Neural progenitor cell (in vitro differentiated cells): ENCODE data around the gene PRDM10. TPM values are rescaled to one million over a fixed set of nuclear protein-coding genes. Genes with fewer than 3 reads are reported as not detected.

Experiments used
- DNase-seq: peaks from one replicate; pipeline ENCODE4 v3.0.0-alpha.2; 2016; ENCODE audit warnings: low spot score
- H2AFZ ChIP-seq: fragments of 200-600 bp; sonication (generic); replicated peaks from 2 replicates; pipeline ENCODE4 v1.6.1; 2016; ENCODE audit warnings: antibody characterized with exemption
- H3F3A ChIP-seq: fragments of 200-600 bp; sonication (generic); 2 replicates; pipeline ENCODE4 v1.6.1; 2016; ENCODE audit warnings: antibody characterized with exemption, low read depth
- H3K27ac ChIP-seq: fragments of 200-600 bp; sonication (generic); 2 replicates; pipeline ENCODE4 v1.5.1; 2016; ENCODE audit warnings: mild to moderate bottlenecking
- H3K27me3 ChIP-seq: fragments of 200-600 bp; sonication (generic); 2 replicates; pipeline ENCODE4 v1.6.1; 2016; ENCODE audit warnings: mild to moderate bottlenecking, moderate library complexity
- H3K36me3 ChIP-seq: fragments of 200-600 bp; sonication (generic); 2 replicates; pipeline ENCODE4 v1.5.1; 2016
- H3K4me1 ChIP-seq: fragments of 200-600 bp; sonication (generic); 2 replicates; pipeline ENCODE4 v1.6.1; 2016; ENCODE audit warnings: mixed run types
- H3K4me2 ChIP-seq: fragments of 200-600 bp; sonication (generic); 2 replicates; pipeline ENCODE4 v1.6.1; 2016
- H3K4me3 ChIP-seq: fragments of 200-600 bp; sonication (generic); 2 replicates; pipeline ENCODE4 v1.5.1; 2016
- H3K79me2 ChIP-seq: fragments of 200-600 bp; sonication (generic); 2 replicates; pipeline ENCODE4 v1.6.1; 2016; ENCODE audit warnings: low read depth
- H3K9ac ChIP-seq: fragments of 200-600 bp; sonication (generic); 2 replicates; pipeline ENCODE4 v1.6.1; 2016
- H3K9me3 ChIP-seq: fragments of 200-600 bp; sonication (generic); 2 replicates; pipeline ENCODE4 v1.5.1; 2016; ENCODE audit warnings: low read depth
- H4K20me1 ChIP-seq: fragments of 200-600 bp; sonication (generic); 2 replicates; pipeline ENCODE4 v1.6.1; 2016; ENCODE audit warnings: low read depth
- H3K27ac Mint-ChIP-seq: 3 replicates; pipeline ENCODE4 v1.8.0; 2021; ENCODE audit warnings: mixed read lengths
- H3K27me3 Mint-ChIP-seq: 2 replicates; pipeline ENCODE4 v1.8.0; 2022; ENCODE audit warnings: low read depth, mild to moderate bottlenecking, inconsistent platforms, moderate library complexity, mixed read lengths; ENCODE audit not compliant: insufficient read depth
- H3K36me3 Mint-ChIP-seq: 3 replicates; pipeline ENCODE4 v1.8.0; 2021; ENCODE audit warnings: mixed read lengths
- H3K4me1 Mint-ChIP-seq: 3 replicates; pipeline ENCODE4 v1.8.0; 2021; ENCODE audit warnings: mixed read lengths
- H3K4me3 Mint-ChIP-seq: 3 replicates; pipeline ENCODE4 v1.8.0; 2021; ENCODE audit warnings: mild to moderate bottlenecking, moderate library complexity, mixed read lengths
- H3K9me3 Mint-ChIP-seq: 3 replicates; pipeline ENCODE4 v1.8.0; 2020; ENCODE audit warnings: mixed read lengths
- CTCF ChIP-seq: fragments of 200-600 bp; sonication (generic); IDR thresholded peaks from 2 replicates; pipeline ENCODE4 v1.5.1; 2017; ENCODE audit warnings: antibody characterized with exemption, mild to moderate bottlenecking
- EZH2 ChIP-seq: fragments of 200-600 bp; sonication (generic); IDR thresholded peaks from 2 replicates; pipeline ENCODE4 v1.6.1; 2017; ENCODE audit warnings: antibody characterized with exemption, mild to moderate bottlenecking, moderate library complexity
- EZH2phosphoT487 ChIP-seq: fragments of 200-600 bp; sonication (generic); IDR thresholded peaks from 2 replicates; pipeline ENCODE4 v1.6.1; 2017; ENCODE audit warnings: antibody characterized with exemption
- total RNA-seq: library from RNA; depleted of rRNA; stranded (reverse); fragments of >200 nt; gene quantifications from 2 replicates; pipeline ENCODE4 v1.2.3, GENCODE V29; 2015; ENCODE audit warnings: low replicate concordance

The PRDM10 gene
- total RNA-seq, 1 donor from 2014 or later: 16.3 TPM

- Histone ChIP-seq H2AFZ (no peak overlapping the region), H3F3A (no peaks in the 10 kb centered on the region), H3K79me2 (no peaks in the 10 kb centered on the region), H3K4me3 (no peak overlapping the region), H4K20me1 (no peaks in the 10 kb centered on the region), H3K4me2 (peak overlapping the region; percentile 3), H3K27me3 (no peaks in the 10 kb centered on the region), H3K36me3 (no peaks in the 10 kb centered on the region), H3K9me3 (no peaks in the 10 kb centered on the region), H3K4me1 (peaks cover 7% of the 10 kb centered on the region), H3K9ac (no peak overlapping the region), H3K27ac (no peak overlapping the region)
- TF ChIP-seq EZH2 (no peak), EZH2phosphoT487 (no peak), CTCF (no peak)
- DNase-seq: peak; percentile 58
- Mint-ChIP-seq H3K4me3 (no peak overlapping the region), H3K4me1 (no peaks in the 10 kb centered on the region), H3K36me3 (peaks cover 17% of the 10 kb centered on the region), H3K27me3 (no peaks in the 10 kb centered on the region), H3K27ac (no peak overlapping the region), H3K9me3 (no peaks in the 10 kb centered on the region)
Measured at GRCh38 chr11:129910360-129910759, 92.3 kb downstream of the PRDM10 start.

DNA sequence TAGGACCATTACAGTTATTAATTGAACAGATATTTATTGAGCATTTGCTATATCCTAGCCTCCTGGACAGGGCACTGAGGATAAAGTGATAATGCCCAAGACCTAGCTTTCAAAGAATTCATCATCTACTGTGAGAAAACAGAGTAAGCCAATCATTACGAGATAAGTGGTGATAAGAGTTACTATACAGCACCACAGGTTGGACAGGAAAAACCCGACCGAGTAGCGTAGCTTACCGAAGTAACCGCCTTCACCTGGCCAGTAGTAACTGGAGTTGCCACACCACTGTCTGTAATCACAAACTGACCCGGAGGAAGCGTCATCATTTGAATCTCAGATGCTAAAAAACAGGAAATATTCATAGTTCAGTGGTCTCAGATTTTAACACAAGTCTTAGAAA, 97.2 kb downstream of the PRDM10 start:
- no peaks in the 10 kb centered on the region for H3F3A ChIP-seq
- no peaks in the 10 kb centered on the region for H3K79me2 ChIP-seq
- H2AFZ ChIP-seq: no peak overlapping the region
- H3K36me3 ChIP-seq: peaks cover 6% of the 10 kb centered on the region
- no peak overlapping the region for H3K27ac Mint-ChIP-seq
- no peaks in the 10 kb centered on the region for H3K27me3 ChIP-seq
- no peak overlapping the region for H3K4me3 ChIP-seq
- H4K20me1 ChIP-seq: no peaks in the 10 kb centered on the region
- H3K4me1 ChIP-seq: peaks cover 3% of the 10 kb centered on the region
- H3K9ac ChIP-seq: no peak overlapping the region
- no peaks in the 10 kb centered on the region for H3K4me1 Mint-ChIP-seq
- H3K27ac ChIP-seq: no peak overlapping the region
- H3K9me3 ChIP-seq: no peaks in the 10 kb centered on the region
- no peak for TF ChIP-seq EZH2
- no peak for TF ChIP-seq EZH2phosphoT487
- TF ChIP-seq CTCF: no peak
- DNase-seq: no peak
- H3K36me3 Mint-ChIP-seq: peaks cover 24% of the 10 kb centered on the region
- H3K9me3 Mint-ChIP-seq: no peaks in the 10 kb centered on the region
- H3K4me3 Mint-ChIP-seq: no peak overlapping the region
- H3K4me2 ChIP-seq: no peak overlapping the region
- no peaks in the 10 kb centered on the region for H3K27me3 Mint-ChIP-seq

- Histone ChIP-seq H3K4me3 (peak overlapping the region; percentile 100), H2AFZ (peak overlapping the region; percentile 81), H3K79me2 (peaks cover 41% of the 10 kb centered on the region), H3K36me3 (peaks cover 12% of the 10 kb centered on the region), H3K4me1 (peaks cover 19% of the 10 kb centered on the region), H3K9me3 (no peaks in the 10 kb centered on the region), H3K9ac (no peak overlapping the region), H3F3A (peaks cover 9% of the 10 kb centered on the region), H4K20me1 (peaks cover 32% of the 10 kb centered on the region), H3K4me2 (peak overlapping the region; percentile 92), H3K27ac (no peak overlapping the region), H3K27me3 (no peaks in the 10 kb centered on the region)
- peak overlapping the region; percentile 87 for H3K27ac Mint-ChIP-seq
- peaks cover 15% of the 10 kb centered on the region for H3K4me1 Mint-ChIP-seq
- peak overlapping the region; percentile 95 for H3K4me3 Mint-ChIP-seq
- no peak for DNase-seq
- peaks cover 11% of the 10 kb centered on the region for H3K36me3 Mint-ChIP-seq
- no peaks in the 10 kb centered on the region for H3K27me3 Mint-ChIP-seq
- no peaks in the 10 kb centered on the region for H3K9me3 Mint-ChIP-seq
- no peak for TF ChIP-seq EZH2
- TF ChIP-seq CTCF: no peak
- no peak for TF ChIP-seq EZH2phosphoT487
Measured at GRCh38 chr11:129896062-129896461, 106.6 kb downstream of the PRDM10 start.
